Measurements from ENCODE around the gene SLC17A9. TPM values are rescaled to one million over a fixed set of nuclear protein-coding genes. Genes with fewer than 3 reads are reported as not detected.

Gene SLC17A9
- total RNA-seq, 1 experiment from 2014 or later = not detected

DNA sequence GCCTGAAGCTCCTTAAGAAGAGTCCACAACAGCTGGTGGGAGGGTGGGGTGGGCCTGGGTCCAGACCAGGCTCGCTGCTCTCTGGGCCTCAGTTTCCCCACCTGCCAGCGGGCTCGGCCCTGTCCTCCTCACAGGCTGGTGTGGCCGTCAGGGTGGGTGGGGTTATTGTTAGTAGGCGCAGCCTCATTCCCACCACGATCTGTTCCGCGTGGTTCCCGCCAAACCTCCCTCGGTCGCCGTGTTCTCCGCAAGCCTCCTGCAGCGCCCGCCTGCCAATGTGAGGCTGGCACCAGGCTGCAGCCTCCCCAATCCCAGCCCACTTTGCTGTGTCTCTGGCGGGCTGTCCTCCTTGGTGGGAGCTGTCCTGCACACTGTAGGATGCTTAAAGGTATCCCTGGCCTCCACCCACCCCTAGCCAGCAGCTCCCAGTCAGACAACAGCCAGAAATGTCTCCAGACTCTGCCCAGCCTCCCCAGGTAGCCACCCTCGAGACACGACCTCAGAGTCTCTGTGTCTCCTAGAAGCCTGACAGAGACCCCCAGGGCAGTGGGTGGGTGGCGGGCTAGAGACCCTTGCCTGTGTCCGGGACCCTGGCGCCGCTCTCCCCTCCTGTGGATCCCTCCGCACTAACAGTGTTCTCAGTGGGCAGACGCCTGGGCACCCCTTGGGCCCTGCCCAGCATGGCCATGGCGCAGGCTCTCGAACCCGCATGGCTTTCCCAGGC lies 15.3 kb downstream of the SLC17A9 start:
- no peaks in the 10 kb centered on the region for H3K79me2 ChIP-seq (ENCODE audit: low read length)
- ATAC-seq = no peak
- no peak overlapping the region for H3K4me2 ChIP-seq (ENCODE audit: low read length)
- H3K36me3 ChIP-seq (ENCODE audit: low read depth, low read length) = no peaks in the 10 kb centered on the region
- H3K27ac ChIP-seq (ENCODE audit: low read length) = no peak overlapping the region
- H3K9me2 ChIP-seq (replicated peaks; ENCODE audit: low read length) = no peaks in the 10 kb centered on the region
- CTCF ChIA-PET = no interaction called here
- no peaks in the 10 kb centered on the region for H3K9me3 ChIP-seq (ENCODE audit: low read length)
- H4K20me1 ChIP-seq (ENCODE audit: low read length) = no peaks in the 10 kb centered on the region
- no peak for TF ChIP-seq EZH2 (IDR thresholded peaks at IDR 0.05; ENCODE audit: low read length, unreplicated experiment)
- TF ChIP-seq, protein P1, sequence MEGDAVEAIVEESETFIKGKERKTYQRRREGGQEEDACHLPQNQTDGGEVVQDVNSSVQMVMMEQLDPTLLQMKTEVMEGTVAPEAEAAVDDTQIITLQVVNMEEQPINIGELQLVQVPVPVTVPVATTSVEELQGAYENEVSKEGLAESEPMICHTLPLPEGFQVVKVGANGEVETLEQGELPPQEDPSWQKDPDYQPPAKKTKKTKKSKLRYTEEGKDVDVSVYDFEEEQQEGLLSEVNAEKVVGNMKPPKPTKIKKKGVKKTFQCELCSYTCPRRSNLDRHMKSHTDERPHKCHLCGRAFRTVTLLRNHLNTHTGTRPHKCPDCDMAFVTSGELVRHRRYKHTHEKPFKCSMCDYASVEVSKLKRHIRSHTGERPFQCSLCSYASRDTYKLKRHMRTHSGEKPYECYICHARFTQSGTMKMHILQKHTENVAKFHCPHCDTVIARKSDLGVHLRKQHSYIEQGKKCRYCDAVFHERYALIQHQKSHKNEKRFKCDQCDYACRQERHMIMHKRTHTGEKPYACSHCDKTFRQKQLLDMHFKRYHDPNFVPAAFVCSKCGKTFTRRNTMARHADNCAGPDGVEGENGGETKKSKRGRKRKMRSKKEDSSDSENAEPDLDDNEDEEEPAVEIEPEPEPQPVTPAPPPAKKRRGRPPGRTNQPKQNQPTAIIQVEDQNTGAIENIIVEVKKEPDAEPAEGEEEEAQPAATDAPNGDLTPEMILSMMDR (conservative IDR thresholded peaks at IDR 0.05; ENCODE audit: low read depth, low read length) = no peak
- no peak overlapping the region for H3K4me3 ChIP-seq (ENCODE audit: low read length)
- H3K9ac ChIP-seq (ENCODE audit: low read length) = no peak overlapping the region
- H3F3A ChIP-seq (ENCODE audit: low read length, unreplicated experiment) = no peaks in the 10 kb centered on the region
- H2AFZ ChIP-seq (ENCODE audit: low read length) = no peak overlapping the region
- H3K4me1 ChIP-seq (ENCODE audit: insufficient read depth, low read length) = peaks cover 4% of the 10 kb centered on the region; the same call in 1 of the 2 replicates
- DNase-seq = no peak
- BruUV-seq (replicated peaks) = no TSS peak
- peaks cover 11% of the 10 kb centered on the region for H3K27me3 ChIP-seq (ENCODE audit: low read length)
- intact Hi-C loops (cut with micrococcal nuclease) = no loop called here
- POLR2A ChIA-PET (ENCODE audit: unreplicated experiment) = interaction anchor here (0.5 kb wide), 1 partner anchor 67 kb away, joined by 4 read pairs; no protein-coding TSS in a partner anchor

DNA sequence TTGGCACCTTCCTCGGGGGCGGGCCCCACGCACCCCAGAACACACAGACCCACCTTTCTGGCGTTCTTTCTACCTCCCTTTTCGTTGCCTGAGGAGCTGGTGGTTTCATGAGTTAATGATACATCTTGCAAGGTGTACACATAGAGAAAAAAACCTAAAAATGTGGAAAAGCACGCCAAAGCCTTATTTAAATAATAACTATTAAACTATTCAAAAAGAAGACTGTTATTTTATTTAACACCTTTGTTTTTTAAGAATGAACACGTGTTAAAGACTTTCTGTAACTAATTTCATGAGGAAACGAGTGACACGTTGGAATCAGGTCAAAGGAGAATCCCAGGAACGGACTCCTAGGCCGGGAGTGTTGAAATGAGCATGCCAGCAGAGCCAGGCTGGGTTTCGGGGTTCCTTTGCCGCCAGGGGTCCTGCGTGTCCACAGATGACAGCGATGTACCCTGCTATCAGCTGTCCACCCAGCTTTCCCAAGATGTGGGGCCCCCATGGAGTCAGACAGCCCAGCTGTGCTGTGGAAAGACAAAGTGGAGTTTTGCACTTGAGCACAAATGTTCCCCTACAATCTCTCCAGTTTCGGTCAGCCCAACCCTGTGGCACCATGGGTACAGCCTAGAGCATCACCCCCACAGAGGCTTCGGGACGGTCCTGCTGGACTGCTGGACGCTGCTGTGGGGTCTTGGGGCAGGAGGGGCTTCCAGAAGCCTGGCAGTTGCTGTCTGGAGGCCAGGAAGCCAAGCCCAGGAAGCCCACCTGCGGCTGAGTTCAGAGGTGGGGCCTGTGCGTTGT lies 16.1 kb downstream of the SLC17A9 start:
- H3K27ac ChIP-seq (ENCODE audit: low read length) = no peak overlapping the region
- no peak overlapping the region for H3K9ac ChIP-seq (ENCODE audit: low read length)
- no peaks in the 10 kb centered on the region for H3K9me2 ChIP-seq (replicated peaks; ENCODE audit: low read length)
- H3K9me3 ChIP-seq (ENCODE audit: low read length) = no peaks in the 10 kb centered on the region
- BruUV-seq (replicated peaks) = no TSS peak
- H3K27me3 ChIP-seq (ENCODE audit: low read length) = peaks cover 19% of the 10 kb centered on the region
- POLR2A ChIA-PET (ENCODE audit: unreplicated experiment) = no interaction called here
- H2AFZ ChIP-seq (ENCODE audit: low read length) = no peak overlapping the region
- no peak for ATAC-seq
- H3K4me3 ChIP-seq (ENCODE audit: low read length) = no peak overlapping the region
- intact Hi-C loops (cut with micrococcal nuclease) = no loop called here
- CTCF ChIA-PET = no interaction called here
- H3K4me1 ChIP-seq (ENCODE audit: insufficient read depth, low read length) = peaks cover 5% of the 10 kb centered on the region; the same call in 1 of the 2 replicates
- no peaks in the 10 kb centered on the region for H3K36me3 ChIP-seq (ENCODE audit: low read depth, low read length)
- no peak for DNase-seq
- H3K79me2 ChIP-seq (ENCODE audit: low read length) = no peaks in the 10 kb centered on the region
- no peaks in the 10 kb centered on the region for H3F3A ChIP-seq (ENCODE audit: low read length, unreplicated experiment)
- H4K20me1 ChIP-seq (ENCODE audit: low read length) = no peaks in the 10 kb centered on the region
- no peak overlapping the region for H3K4me2 ChIP-seq (ENCODE audit: low read length)
- TF ChIP-seq, protein P1 (conservative IDR thresholded peaks at IDR 0.05; ENCODE audit: low read depth, low read length) = no peak
- no peak for TF ChIP-seq EZH2 (IDR thresholded peaks at IDR 0.05; ENCODE audit: low read length, unreplicated experiment)
- TF ChIP-seq EZH2phosphoT487 (IDR thresholded peaks at IDR 0.05; ENCODE audit: borderline replicate concordance, low read length) = no peak
